Ammon's horn (tissue), 1 donor: ENCODE results near the gene HSPB7.
A peak's percentile ranks its signal among the peaks of the same experiment; 100 is the strongest.
"Not testable (repeated sequence)": the region's sequence is repeated elsewhere in the genome, so short reads cannot be mapped to it uniquely, and the experiment has no call there.

Source experiments
- DNase-seq: peaks from one replicate; pipeline ENCODE4 v3.0.0-alpha.2; 2016; ENCODE audit warnings: low spot score

The HSPB7 gene

DNA sequence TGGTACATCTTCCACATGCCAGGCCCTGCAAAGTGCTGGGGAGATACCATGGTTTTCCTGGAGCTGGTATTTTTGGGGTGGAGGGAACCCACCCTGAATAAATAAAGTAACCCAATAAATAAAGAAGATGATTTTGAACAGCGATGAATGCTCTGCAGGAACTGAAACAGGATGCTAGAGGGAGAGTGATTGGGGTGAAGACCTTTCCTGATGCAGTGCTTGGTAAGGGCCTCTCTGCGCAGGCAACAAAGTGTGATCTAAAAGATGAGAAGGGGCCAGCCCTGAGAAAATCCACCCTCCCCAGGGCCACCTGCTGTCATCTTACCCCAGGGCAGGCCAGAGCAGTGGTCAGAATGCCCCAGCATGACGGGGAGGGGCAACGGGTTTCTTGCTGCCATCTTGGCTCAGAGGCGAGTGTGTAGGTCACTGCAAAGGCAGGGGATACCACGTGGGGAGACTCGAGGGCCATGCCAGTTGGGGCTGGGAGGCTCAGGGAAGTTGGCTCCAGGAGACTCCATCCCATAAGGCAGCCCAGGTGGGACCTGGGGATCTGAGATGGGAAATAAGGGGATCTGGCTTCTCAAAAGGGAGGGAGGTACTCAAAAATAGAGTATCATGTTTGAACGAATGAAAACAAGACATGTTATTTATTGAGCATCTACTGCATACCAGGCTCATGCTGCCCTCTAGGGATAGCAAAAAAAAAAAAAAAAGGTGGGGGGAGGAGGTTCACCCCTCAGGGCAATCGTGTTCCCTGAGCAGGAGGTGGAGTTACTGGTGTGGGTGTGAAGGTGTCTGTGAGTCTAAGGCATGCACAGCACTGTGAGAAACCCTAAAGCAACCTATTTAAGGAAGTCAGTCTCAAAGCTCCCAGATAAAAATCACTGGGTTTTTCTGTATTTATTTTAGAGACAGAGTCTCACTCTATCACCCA, 11.0 kb downstream of the HSPB7 start:
- DNase-seq, result no peak

DNA sequence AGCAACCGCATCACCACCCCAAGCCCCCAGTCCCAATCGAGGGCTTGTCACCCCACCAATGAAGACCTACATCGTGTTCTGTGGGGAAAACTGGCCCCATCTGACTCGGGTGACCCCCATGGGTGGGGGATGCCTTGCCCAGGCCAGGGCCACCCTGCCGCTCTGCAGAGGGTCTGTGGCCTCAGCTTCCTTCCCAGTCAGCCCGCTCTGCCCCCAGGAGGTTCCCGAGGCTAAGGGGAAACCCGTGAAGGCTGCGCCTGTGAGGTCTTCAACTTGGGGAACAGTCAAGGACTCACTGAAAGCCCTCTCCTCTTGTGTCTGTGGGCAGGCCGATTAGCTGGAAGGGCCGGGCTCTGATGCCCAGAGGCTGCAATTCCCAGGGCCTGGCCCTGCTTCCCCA, 11.8 kb downstream of the HSPB7 start:
- no peak for DNase-seq

DNA sequence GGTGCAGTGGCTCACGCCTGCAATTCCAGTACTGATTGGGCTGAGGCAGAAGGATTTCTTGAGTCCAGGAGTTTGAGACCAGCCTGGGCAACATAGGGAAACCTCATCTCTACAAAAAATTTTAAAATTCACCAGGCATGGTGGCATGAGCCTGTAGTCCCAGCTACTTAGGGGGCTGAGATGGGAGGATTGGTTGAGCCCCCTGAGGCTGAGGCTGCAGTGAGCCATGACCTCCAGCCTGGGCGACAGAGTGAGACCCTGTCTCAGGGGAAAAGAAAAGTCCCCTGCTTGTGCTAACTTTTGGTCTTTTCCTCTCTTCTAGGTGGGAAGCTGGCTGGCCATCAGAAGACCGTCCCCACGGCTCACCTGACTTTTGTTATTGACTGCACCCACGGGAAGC, 12.2 kb downstream of the HSPB7 start:
- no peak for DNase-seq

DNA sequence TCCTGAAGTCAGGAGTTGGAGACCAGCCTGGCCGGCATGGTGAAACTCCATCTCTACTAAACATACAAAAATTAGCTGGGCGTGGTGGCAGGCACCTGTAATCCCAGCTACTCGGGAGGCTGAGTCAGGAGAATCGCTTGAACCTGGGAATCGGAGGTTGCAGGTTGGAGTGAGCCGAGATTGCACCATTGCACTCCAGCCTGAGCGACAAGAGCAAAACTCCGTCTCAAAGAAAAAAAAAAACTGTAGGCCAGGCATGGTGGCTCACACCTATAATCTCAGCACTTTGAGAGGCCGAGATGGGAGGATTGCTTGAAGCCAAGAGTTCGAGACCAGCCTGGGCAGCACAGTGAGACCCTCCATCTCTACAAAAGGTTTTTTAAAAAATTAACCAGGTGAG, 16.6 kb downstream of the HSPB7 start:
- DNase-seq, result not testable (repeated sequence)

DNA sequence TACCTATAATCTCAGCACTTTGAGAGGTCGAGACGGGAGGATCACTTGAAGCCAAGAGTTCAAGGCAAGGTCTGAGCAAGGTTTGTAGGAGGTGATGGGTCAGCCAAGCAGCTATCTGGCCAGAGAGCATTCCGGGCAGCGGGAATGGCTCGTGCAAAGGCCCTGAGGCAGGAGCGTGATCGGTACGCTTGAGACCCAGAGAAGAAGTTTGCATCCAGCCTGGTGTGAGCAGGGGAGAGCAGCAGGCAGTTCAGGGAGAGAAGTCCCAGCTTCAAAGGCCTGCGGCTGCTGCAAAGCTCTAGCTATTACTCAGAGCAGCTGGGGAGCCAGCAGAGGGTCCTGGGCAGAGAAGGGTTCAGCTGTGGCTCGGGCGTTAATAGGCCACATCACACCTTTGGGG, 18.9 kb downstream of the HSPB7 start:
- DNase-seq, result no peak

DNA sequence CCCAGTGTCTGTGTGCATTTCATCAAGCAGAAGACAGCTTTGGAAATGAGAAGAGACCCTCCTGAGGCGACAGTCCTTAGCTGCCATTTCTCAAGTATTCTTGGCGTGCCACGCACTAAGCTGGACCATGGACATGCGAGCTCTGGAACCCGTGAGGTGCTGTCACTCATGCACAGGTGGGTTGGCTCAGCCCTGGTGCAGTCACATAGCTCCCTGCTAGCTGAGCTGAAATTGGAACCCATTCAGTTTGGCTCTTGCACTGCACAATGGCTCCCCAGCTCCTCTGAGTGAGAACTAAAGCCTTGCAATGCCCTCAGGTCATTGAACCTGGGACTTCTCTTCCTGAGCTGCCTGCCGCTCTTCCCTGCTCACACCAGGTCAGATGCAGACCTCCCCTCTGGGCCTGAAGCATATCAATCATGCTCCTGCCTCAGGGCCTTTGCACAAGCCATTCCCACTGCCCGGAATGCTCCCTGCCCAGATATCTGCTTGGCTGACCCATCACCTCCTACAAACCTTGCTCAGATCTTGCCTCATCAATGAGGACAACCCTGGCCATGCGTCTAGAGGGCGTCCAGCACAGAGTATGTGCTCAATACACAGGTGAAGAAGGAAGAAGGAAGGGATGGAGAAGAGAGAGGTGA, 20.1 kb downstream of the HSPB7 start:
- no peak for DNase-seq

DNA sequence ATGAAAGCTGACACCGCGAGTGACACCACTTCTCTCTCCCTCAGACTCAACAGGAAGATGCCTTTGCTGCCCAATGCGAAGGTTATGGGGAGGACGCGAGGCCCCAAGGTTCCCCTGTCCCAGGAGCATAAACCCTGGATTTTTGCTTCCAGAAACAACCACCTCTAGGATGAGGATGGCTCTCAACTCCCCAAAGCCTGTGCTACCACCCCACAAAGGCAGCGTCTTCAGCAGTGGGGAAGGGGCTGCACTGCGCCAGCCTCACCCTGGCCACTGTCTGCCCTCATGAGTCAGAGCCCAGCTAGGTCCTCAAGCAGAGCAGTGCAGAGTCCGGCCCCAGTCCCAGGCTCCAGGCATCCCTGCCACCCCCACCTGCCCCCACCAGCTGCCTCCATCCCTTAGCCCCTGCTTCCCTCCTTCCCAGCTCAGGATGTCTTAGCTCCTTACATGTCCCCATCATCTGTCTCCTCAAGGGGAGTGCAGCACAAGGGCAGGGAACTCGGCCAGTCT, 20.7 kb downstream of the HSPB7 start:
- DNase-seq, result no peak

DNA sequence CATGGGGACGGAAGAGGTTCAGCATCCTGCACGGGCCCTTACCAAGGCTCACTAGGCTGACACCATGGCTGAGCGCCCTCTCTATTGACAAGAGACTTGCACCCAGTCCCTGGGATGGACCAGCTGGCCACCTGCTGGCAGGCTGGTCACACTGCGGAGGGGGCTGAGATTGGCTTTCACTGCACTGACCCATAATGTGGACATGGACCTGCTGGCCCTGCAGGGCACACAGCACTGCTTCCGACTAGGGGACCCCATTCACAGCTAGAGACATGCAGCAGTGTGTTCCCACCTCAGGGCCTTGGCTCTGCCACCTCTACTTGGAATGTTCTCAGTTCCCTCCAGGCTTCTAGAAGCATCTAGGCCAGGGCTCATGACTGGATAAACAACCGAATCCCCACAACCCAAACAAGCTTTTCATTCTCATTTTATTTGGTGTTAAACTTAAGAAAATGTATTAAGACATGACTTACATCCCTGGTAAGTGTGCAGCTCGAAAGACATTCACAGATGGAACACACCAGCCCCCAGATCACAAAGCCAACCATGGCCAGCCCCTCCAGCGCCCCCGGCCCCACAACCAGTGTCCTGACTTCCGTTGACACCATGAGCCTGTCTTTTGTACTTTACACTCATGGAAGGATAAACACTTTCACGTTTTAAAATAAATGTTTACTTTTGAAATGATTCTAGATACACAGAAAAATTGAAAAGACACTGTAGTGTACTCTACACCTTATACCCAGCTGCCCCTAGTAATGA, 23.1 kb downstream of the HSPB7 start:
- DNase-seq, result peak; percentile 91

DNA sequence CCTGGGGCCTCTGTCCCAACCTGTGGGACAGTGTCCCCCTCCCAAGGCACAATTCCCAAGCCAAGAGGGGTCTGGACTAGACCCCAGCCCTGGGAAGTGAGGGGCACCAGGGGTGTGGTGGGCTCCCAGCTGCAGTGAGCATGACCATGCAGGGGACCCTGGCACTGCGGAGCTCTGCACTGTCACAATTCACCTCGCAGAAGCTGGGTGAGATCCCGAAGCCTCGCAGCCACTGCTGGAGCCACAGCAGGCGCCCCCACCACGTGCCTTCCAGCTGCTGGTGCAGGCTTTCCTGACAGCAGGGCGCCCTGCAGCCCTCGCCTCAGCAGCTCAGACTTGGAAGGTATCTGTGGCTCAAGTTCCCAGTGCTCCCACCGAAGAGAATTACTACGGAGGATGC, 23.8 kb downstream of the HSPB7 start:
- DNase-seq, result no peak

DNA sequence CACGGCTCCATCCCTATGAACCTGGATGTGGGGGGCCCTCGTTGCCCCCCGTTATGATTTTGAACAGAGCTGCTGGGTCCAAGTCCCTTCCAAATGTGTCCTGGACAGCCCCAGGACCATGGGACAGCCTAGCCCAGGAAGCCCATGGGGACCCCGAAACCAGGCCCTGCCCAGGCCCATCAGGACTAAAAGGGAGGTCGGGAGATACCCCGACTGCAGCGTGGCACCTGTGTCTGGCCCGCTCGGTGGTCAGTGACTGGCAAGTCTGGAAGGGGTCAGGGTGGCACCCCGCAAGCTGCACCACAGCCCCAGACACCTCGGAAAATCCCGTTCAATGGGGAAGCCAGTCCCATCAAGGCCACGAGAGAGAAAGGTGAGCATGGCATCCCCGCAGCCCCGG, 24.2 kb downstream of the HSPB7 start:
- no peak for DNase-seq

DNA sequence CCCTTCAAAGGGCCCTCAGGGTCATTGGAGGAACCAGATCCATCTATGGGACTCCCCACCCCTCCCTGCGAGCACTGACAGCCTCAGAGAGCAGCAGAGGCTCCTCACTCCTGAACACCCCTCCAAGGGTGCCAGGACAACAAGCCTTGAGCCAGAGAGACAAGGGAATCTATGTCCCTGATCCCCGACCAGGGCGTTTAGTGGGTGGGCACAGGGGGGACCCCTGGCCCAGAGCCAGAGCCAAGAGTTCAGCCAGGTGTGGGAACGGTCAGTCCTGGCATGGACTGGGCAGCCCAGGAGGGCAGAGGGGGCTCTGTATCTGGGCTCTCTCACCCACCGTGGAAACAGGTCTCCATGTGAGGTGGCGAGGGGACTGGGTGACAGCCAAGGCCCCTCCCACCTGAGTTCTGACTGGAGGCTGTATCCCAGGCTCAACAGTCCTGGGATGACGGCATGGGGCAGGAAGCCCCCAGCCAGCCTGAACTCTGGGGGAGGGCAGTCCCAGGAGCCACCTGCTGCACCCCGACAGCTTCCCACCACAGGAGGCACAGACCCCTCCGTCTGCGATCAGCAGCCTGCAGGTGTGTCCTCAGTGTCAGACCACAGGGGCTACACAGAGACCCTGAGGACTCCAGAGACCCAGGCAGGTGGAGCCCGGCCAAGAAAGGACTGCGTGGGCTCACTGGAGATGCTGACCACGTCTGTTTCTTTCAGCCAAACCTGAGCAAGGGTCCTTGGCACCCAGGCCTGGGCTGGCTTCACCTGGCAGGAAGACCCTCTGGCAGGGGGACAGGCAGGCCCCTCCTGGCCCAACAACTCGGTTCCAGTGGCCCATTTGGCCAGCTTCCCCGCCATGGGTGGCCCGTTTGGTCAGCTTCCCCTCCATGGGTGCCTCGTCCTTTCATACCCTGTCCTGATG, 25.0 kb downstream of the HSPB7 start:
- DNase-seq, result no peak

DNA sequence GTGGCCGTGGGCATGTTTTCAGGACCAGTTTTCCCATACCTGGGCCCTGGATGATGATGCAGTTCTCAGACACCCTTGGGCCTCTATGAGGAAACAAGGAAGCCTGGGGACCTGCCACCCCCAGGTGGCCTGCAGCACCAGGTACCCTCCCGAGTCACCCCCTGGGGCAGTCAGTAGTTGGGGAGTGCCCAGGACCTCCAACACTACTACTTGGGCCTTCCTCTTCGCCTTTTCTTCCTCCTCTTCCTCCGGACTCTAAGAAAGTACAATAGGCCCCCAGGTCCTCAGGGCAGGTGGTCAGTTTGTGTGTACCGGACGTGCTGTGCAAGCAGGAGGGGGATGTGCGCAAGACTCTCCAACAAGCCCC, 25.7 kb downstream of the HSPB7 start:
- DNase-seq, result no peak

DNA sequence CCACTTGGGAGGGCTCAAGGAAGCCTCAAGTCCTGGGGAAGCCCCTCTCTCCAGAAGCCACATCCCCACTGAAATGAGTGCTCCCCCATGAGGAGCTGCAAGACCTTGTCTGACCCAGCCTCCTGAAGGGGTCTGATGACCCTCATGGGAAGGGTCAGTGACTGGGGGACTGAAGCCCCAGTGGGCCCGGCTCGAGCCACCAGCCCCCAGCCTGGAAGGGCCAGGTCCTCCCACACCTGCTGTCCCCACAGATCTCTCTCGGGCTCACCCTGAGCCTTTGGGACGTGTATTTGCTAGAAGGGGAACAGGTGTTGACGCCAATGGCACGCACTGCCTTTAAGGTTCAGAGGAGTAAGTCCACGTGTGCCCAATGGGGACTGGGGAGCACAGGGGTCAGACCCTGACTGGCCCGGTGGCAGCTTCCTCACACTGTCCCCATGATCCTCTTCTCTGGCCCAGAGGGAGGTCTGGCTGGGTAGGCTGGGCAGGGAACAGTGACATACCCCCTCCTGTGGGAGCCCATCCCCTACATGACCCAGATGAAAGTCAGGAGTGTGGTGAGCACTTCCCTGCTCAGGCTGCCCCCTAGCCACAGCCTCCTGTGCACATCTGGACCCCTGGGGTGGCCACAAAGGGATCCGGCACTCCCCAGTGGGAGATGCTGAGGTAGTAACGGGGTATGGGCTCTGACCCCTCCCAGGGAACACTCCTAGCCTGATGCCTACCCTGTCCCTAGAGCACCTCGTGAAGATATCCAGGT, 26.2 kb downstream of the HSPB7 start:
- DNase-seq, result no peak

DNA sequence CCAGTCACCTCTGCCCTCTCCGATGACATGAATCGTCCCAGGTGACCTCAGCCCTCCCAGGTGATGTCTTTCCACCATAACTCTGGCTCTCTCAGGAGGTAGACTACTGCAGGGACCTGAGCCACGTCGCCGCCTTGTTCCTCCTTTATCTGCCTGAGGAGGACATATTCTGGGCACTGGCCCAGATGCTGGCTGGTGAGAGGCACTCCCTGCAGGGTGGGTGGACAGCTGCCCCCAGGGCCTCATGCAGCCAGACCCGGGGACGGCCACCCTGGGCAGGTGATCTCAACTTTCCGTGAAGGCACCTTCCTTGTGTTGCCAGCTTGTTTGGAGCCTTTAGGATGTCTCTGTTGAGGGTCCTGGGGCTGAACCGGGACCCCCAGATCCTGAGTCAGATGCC, 28.1 kb downstream of the HSPB7 start:
- no peak for DNase-seq

DNA sequence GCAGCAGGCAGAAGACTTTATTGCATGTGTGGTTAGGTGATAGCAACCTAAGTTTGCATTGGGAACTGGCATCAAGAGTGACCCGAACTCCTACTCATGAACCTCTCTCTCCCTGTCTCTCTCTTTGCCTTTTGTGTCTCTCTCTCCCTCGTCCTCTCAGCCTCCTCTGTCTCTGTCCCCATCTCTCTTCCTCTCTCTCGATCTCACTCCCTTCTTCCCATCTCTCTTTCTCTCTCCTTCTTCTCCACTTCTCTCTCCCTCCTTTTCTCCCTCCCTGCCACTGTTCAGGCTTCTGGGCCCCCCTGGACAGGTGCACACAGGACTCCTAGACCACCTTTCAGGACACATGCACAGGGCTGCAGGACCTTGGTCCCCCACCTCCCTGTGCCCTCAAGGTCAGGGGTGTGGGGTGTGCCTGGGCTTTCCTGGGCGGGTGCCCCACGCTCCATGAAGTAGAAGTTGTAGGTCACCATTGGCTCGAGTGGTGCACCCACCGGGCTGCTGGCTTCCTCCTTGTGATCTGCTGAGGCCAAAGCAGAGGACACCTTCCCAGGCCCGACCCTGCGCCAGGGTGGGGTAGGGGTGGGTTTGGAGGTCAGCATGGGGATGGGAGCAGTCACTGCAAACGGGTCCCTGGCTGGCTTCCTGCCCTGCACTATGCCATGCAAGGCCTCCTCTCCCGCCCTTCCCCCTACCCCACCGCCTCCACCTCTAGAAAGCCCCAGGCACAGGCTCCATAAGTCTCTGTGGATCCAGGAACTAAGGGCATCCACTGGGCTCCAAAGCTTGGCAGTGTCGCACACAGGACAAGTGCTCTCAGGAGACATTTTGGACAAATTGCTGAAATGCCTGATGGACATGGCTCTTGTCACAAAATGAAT, 28.7 kb downstream of the HSPB7 start:
- DNase-seq, result no peak

DNA sequence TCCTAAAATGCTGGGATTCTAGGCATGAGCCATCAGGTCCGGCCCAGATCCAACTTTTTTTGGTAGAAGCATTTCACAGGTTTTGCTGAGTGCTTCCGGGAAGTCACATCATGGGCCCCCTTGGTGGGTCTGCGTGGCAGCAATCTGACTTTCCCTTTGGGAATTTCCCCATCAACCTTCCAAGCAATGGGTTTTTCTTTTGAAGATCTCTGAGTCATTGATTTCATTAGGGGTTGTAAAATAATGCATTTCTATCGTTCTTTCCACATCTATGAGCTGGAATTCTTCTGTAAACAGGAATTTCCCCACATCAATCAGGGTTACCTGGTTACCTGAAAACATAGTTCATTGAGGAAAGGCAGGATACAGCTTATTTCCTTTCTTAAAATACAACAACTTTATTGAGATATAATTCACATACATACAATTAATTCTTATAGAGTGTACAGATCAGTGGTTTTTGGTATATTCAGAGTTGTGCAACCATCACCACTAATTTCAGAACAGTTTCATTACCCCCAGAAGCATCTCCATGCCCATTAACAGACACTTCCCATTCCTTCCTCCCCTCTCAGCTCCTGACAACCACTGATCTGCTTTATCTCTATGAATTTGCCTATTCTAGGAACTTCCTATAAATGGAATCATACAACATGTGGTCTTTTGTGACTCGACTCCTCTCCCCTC, 32.1 kb downstream of the HSPB7 start:
- no peak for DNase-seq

DNA sequence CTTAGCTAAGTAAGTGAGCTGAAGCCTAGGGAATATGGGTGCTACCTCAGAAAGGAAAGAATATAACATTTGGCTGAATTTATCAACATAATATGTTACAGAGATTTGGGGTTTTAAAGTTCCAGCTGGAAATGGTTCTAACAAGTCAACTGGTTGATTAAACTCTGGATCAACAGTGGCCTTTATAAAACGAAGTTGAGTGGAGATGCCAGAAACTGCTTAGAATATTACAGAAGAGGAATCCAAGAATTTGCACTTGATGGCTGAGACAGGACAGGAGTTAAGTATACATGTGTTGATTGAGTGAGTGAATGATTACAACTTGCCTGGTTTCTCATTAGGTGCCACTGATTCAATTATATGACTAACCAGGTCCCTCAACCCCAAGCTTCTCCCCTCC, 34.6 kb downstream of the HSPB7 start:
- no peak for DNase-seq

DNA sequence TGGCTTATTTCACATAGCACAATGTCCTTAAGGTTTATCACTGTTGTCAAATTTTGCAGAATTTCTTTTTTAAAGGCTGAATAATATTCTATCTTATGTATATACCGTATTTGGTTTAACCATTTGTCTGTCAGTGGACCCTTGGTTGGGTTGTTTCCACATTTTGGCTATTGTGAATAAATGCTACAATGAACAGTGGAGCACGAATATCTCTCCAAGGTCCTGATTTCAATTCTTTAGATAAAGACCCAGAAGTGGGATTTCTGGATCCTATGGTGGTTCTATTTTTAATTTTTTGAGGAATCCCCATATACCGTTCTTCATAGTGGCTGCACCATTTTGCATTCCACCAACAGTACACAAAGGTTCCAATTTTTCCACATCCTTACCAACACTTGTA, 36.2 kb downstream of the HSPB7 start:
- DNase-seq, result no peak

DNA sequence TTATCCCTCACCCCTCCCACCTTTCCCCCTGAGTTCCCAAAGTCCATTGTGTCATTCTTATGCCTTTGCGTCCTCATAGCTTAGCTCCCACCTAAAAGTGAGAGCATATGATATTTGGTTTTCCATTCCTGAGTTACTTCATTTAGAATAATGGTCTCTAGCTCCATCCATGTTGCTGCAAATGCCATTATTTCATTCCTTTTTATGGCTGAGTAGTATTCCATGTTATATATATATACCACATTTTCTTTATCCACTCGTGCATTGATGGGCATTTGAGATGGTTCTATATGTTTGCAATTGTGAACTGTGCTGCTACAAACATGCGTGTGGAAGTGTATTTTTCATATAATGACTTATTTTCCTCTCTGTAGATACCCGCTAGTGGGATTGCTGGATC, 39.9 kb downstream of the HSPB7 start:
- not testable (repeated sequence) for DNase-seq
